Neutrophil (primary cell): Measurements from ENCODE around the gene RFX3.

ENCODE experiments used
- H3K27ac ChIP-seq: fragments of 200-600 bp; sonication (generic); 2 replicates; pipeline ENCODE4 v1.5.1; 2016; ENCODE audit warnings: mild to moderate bottlenecking, moderate library complexity
- H3K27me3 ChIP-seq: fragments of 200-600 bp; sonication (generic); 2 replicates; pipeline ENCODE4 v1.6.0; 2016; ENCODE audit warnings: mild to moderate bottlenecking
- H3K36me3 ChIP-seq: fragments of 200-600 bp; sonication (generic); 2 replicates; pipeline ENCODE4 v1.5.1; 2017
- H3K4me1 ChIP-seq, 2 experiments: fragments of 200-600 bp in 1 of 2; sonication (generic) in 1 of 2; 1 replicate in 1 of 2; 2 replicates in 1 of 2; pipeline versions ENCODE4 v1.5.1 to v1.6.1; 2013 to 2016; ENCODE audit warnings: low read depth in 1 of 2, low read length in 1 of 2, mild to moderate bottlenecking in 1 of 2, moderate library complexity in 1 of 2; ENCODE audit not compliant: control insufficient read depth in 1 of 2, insufficient read depth in 1 of 2
- H3K4me3 ChIP-seq, 2 experiments: fragments of 200-600 bp in 1 of 2; sonication (generic) in 1 of 2; 1 replicate in 1 of 2; 2 replicates in 1 of 2; pipeline ENCODE4 v1.5.1; 2013 to 2016; ENCODE audit warnings: low read depth in 1 of 2, low read length in 1 of 2, mild to moderate bottlenecking in 1 of 2, moderate library complexity in 1 of 2
- H3K9me3 ChIP-seq: fragments of 200-600 bp; sonication (generic); 2 replicates; pipeline ENCODE4 v1.5.1; 2016
- CTCF ChIP-seq: fragments of 200-600 bp; sonication (generic); IDR thresholded peaks from 2 replicates; pipeline ENCODE4 v1.5.1; 2016; ENCODE audit warnings: antibody characterized with exemption

The RFX3 gene

GRCh38 chr9:3433754-3434153 is 92.0 kb downstream of the RFX3 start:
- peak overlapping the region; percentile 72 for H3K27ac ChIP-seq
- peaks cover 24 to 29% of the 10 kb centered on the region in 2 experiments for H3K4me1 ChIP-seq
- H3K36me3 ChIP-seq: no peaks in the 10 kb centered on the region
- peak overlapping the region in 1 of 2 experiments; percentile 35 for H3K4me3 ChIP-seq
- H3K9me3 ChIP-seq: no peaks in the 10 kb centered on the region
- TF ChIP-seq CTCF: no peak
- no peaks in the 10 kb centered on the region for H3K27me3 ChIP-seq

- TF ChIP-seq CTCF: no peak
- Histone ChIP-seq H3K4me3 (no peak overlapping the region), H3K36me3 (no peaks in the 10 kb centered on the region), H3K27me3 (no peaks in the 10 kb centered on the region), H3K4me1 (peaks cover 24 to 29% of the 10 kb centered on the region in 2 experiments), H3K27ac (peak overlapping the region; percentile 72), H3K9me3 (no peaks in the 10 kb centered on the region)
These were observed 92.7 kb downstream of the RFX3 start for GRCh38 chr9:3433066-3433465.

GRCh38 chr9:3431890-3432289 is 93.9 kb downstream of the RFX3 start:
- Histone ChIP-seq H3K36me3 (no peaks in the 10 kb centered on the region), H3K27me3 (no peaks in the 10 kb centered on the region), H3K27ac (no peak overlapping the region), H3K4me1 (peaks cover 24 to 29% of the 10 kb centered on the region in 2 experiments), H3K9me3 (no peaks in the 10 kb centered on the region), H3K4me3 (no peak overlapping the region)
- no peak for TF ChIP-seq CTCF

GRCh38 chr9:3419893-3420292 is 105.9 kb downstream of the RFX3 start:
- Histone ChIP-seq H3K36me3 (no peaks in the 10 kb centered on the region), H3K4me1 (no peaks in the 10 kb centered on the region), H3K4me3 (no peak overlapping the region), H3K9me3 (no peaks in the 10 kb centered on the region), H3K27me3 (no peaks in the 10 kb centered on the region), H3K27ac (no peak overlapping the region)
- no peak for TF ChIP-seq CTCF

- no peak overlapping the region for H3K27ac ChIP-seq
- TF ChIP-seq CTCF: no peak
- H3K9me3 ChIP-seq: no peaks in the 10 kb centered on the region
- H3K4me1 ChIP-seq: no peaks in the 10 kb centered on the region
- no peaks in the 10 kb centered on the region for H3K27me3 ChIP-seq
- no peak overlapping the region for H3K4me3 ChIP-seq
- H3K36me3 ChIP-seq: no peaks in the 10 kb centered on the region
These were observed 109.9 kb downstream of the RFX3 start for GRCh38 chr9:3415906-3416305.

GRCh38 chr9:3413984-3414383 is 111.8 kb downstream of the RFX3 start:
- Histone ChIP-seq H3K4me1 (no peaks in the 10 kb centered on the region), H3K27me3 (no peaks in the 10 kb centered on the region), H3K36me3 (no peaks in the 10 kb centered on the region), H3K4me3 (no peak overlapping the region), H3K9me3 (no peaks in the 10 kb centered on the region), H3K27ac (no peak overlapping the region)
- no peak for TF ChIP-seq CTCF
